T-cell (primary cell): ENCODE measurements around the gene TRIP6. TPM values are rescaled to one million over a fixed set of nuclear protein-coding genes. Genes with fewer than 3 reads are reported as not detected.

Experiments
- ATAC-seq, 4 experiments: fragments of 200-7000 bp in 3 of 4; fragments of 150-1000 bp in 1 of 4; cut with Tn5 transposase; replicated peaks in 1 of 4; 1 replicate in 3 of 4; 2 replicates in 1 of 4; pipeline ENCODE4 v1.10.0; 2021; ENCODE audit warnings: moderate library complexity in 3 of 4, mild to moderate bottlenecking in 2 of 4, moderate number of reproducible peaks in 1 of 4
- CTCF ChIA-PET, 2 donors: fragments of 300-600 bp; sonication (Branson Sonifier 250); formaldehyde crosslinking; loops; one replicate each; lab custom pipeline; 2022; ENCODE audit warnings: antibody characterized with exemption in 2 of 2; lab: Charles Lee
- POLR2A ChIA-PET, 2 donors: fragments of 300-600 bp; sonication (Branson Sonifier 250); formaldehyde crosslinking; loops; one replicate each; lab custom pipeline; 2022; ENCODE audit warnings: antibody characterized with exemption in 2 of 2; lab: Charles Lee
- DNase-seq, 35 experiments: peaks; one replicate each; pipeline versions ENCODE4 v3.0.0 to v3.0.0-alpha.2; 2013 to 2023
- H3K27ac ChIP-seq: one replicate; pipeline ENCODE4 v1.5.1; 2013; ENCODE audit warnings: low read length
- H3K27me3 ChIP-seq, 2 experiments: replicated peaks in 1 of 2; 1 replicate in 1 of 2; 2 replicates in 1 of 2; pipeline versions ENCODE4 v1.6.1 to v1.7.0; 2013; ENCODE audit warnings: low read length in 1 of 2, mixed read lengths in 1 of 2; ENCODE audit not compliant: control insufficient read depth in 2 of 2, insufficient read depth in 2 of 2; ENCODE audit errors: extremely low read depth in 1 of 2
- H3K36me3 ChIP-seq, 2 donors: 1 replicate in 1 of 2; 2 replicates in 1 of 2; pipeline versions ENCODE4 v1.6.1 to v1.7.0; 2013; ENCODE audit warnings: low read length in 1 of 2; ENCODE audit not compliant: control insufficient read depth in 2 of 2, insufficient read depth in 1 of 2; ENCODE audit errors: extremely low read depth in 1 of 2
- H3K4me1 ChIP-seq, 2 experiments: 1 replicate in 1 of 2; 2 replicates in 1 of 2; pipeline versions ENCODE4 v1.6.1 to v1.7.0; 2013; ENCODE audit warnings: low read length in 2 of 2, mixed read lengths in 1 of 2; ENCODE audit not compliant: insufficient read depth in 2 of 2, control insufficient read depth in 1 of 2; ENCODE audit errors: extremely low read depth in 1 of 2
- H3K4me3 ChIP-seq, 2 donors: 1 replicate in 1 of 2; 2 replicates in 1 of 2; pipeline versions ENCODE4 v1.5.1 to v1.7.0; 2013; ENCODE audit warnings: mild to moderate bottlenecking in 2 of 2, low read length in 1 of 2, moderate library complexity in 1 of 2; ENCODE audit not compliant: control insufficient read depth in 1 of 2; ENCODE audit errors: extremely low read depth in 1 of 2
- H3K9me3 ChIP-seq: 2 replicates; pipeline ENCODE4 v1.7.0; 2013
- H3K27ac Mint-ChIP-seq, 2 donors: one replicate each; pipeline ENCODE4 v1.8.0; 2020 to 2021; ENCODE audit warnings: mild to moderate bottlenecking in 2 of 2, mixed read lengths in 2 of 2
- H3K27me3 Mint-ChIP-seq, 2 donors: one replicate each; pipeline ENCODE4 v1.8.0; 2021 to 2022; ENCODE audit warnings: mixed read lengths in 2 of 2
- H3K36me3 Mint-ChIP-seq: one replicate; pipeline ENCODE4 v1.8.0; 2021; ENCODE audit warnings: mixed read lengths
- H3K4me1 Mint-ChIP-seq, 3 donors: one replicate each; pipeline ENCODE4 v1.8.0; 2020 to 2022; ENCODE audit warnings: mixed read lengths in 3 of 3, mild to moderate bottlenecking in 1 of 3
- H3K4me3 Mint-ChIP-seq, 3 donors: one replicate each; pipeline ENCODE4 v1.8.0; 2020 to 2022; ENCODE audit warnings: mild to moderate bottlenecking in 3 of 3, mixed read lengths in 3 of 3, moderate library complexity in 3 of 3
- H3K9me3 Mint-ChIP-seq, 3 donors: one replicate each; pipeline ENCODE4 v1.8.0; 2020 to 2022; ENCODE audit warnings: mixed read lengths in 3 of 3
- WGBS: methylation state at CpG from one replicate; pipeline ENCODE4 v1.1.5; 2013; ENCODE audit warnings: missing lambda C conversion rate; ENCODE audit not compliant: insufficient coverage; 5-methylcytosine and 5-hydroxymethylcytosine counted together
- total RNA-seq, 35 experiments: library from RNA in 6 of 35; stranded (reverse) in 6 of 35; fragments of 120-200 nt in 1 of 35; gene quantifications; one replicate each; pipeline versions ENCODE4 v1.2.1 to v1.2.4 and lab custom pipeline; 2013 to 2026

The TRIP6 gene
- total RNA-seq, 5 donors from 2014 or later (not counting 1 experiment from before 2014, with no cell fraction given): 5.6 to 14.6 (median 8.8) TPM

DNA sequence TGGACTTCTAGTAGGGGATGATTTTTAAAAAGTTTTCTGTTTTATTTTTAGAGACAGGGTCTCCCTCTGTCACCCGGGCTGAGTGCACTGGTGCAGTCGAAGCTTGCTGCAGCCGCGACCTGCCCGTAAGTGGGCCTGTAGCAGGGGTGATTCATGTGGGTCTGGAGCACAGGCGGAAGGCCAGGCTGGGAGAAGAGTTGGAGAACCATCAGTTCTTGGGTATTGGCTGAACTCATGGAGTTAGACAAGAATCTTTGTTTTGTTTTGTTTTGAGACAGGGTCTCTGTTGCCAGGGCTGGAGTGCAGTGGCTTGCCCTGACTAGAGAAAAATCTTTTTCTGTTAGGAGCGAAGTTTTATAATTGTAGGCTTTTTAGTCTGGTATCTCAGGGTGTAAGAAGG is 13.5 kb downstream of the TRIP6 start:
- 88% methylated on average over 7 of the region's 7 CpGs for WGBS
- Mint-ChIP-seq H3K9me3 (no peaks in the 10 kb centered on the region), H3K4me1 (peaks cover 52 to 62% (median 58%) of the 10 kb centered on the region in 3 donors), H3K27ac (no peak overlapping the region), H3K4me3 (no peak overlapping the region), H3K36me3 (peaks cover 56% of the 10 kb centered on the region), H3K27me3 (no peaks in the 10 kb centered on the region)
- CTCF ChIA-PET: no interaction called here
- DNase-seq (no peak), ATAC-seq (no peak)
- no peaks in the 10 kb centered on the region for H3K9me3 ChIP-seq
- peaks cover 6 to 52% of the 10 kb centered on the region in 2 experiments for H3K4me1 ChIP-seq
- H3K27ac ChIP-seq: no peak overlapping the region
- POLR2A ChIA-PET: no interaction called here
- no peaks in the 10 kb centered on the region for H3K27me3 ChIP-seq
- H3K4me3 ChIP-seq: no peak overlapping the region
- peaks cover 21 to 71% of the 10 kb centered on the region in 2 donors for H3K36me3 ChIP-seq

DNA sequence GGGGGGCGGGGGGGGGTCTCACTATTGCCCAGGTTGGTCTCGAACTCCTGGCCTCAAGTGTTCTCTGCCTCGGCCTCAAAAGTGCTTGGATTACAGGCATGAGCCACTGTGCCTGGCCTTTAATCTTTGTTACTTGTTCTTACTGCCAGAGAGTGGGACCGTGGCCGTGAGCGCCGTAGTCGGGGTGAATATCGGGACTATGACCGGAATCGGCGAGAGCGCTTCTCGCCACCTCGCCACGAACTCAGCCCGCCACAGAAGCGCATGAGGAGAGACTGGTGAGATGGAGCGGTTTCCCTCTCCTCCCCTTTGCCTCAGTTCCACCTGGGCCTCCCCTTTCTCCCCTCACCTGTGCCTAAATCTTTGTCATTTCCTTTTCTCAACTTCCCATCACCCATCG is 13.9 kb downstream of the TRIP6 start:
- Histone ChIP-seq H3K4me3 (no peak overlapping the region), H3K27ac (no peak overlapping the region), H3K27me3 (no peaks in the 10 kb centered on the region), H3K4me1 (peaks cover 6 to 52% of the 10 kb centered on the region in 2 experiments), H3K36me3 (peaks cover 26 to 76% of the 10 kb centered on the region in 2 donors), H3K9me3 (no peaks in the 10 kb centered on the region)
- ATAC-seq (no peak), DNase-seq (no peak)
- no peaks in the 10 kb centered on the region for H3K9me3 Mint-ChIP-seq
- POLR2A ChIA-PET: no interaction called here
- H3K27ac Mint-ChIP-seq: no peak overlapping the region
- H3K4me3 Mint-ChIP-seq: no peak overlapping the region
- H3K36me3 Mint-ChIP-seq: peaks cover 59% of the 10 kb centered on the region
- CTCF ChIA-PET: no interaction called here
- no peaks in the 10 kb centered on the region for H3K27me3 Mint-ChIP-seq
- WGBS: 96% methylated on average over 10 of the region's 20 CpGs
- peaks cover 49 to 63% (median 53%) of the 10 kb centered on the region in 3 donors for H3K4me1 Mint-ChIP-seq

DNA sequence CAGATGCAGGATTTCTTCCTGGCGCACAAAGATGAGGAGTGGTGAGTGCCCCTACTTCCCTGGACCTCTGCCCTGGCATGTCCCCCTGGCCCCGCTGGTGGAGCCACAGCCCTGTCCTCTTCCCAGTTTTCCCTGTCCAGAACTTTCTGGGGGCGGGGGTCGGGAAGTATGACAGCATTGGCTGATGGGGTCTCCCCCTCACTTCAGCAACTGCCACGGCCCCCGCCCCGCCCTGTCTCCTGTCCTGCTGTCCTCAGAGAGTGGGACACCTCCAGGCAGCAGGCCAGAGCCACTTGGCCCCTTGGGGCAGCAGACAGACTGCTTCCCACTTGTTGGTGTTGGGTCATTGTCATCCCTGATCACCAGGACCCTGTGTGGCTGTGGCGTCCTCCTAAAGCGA is 15.0 kb downstream of the TRIP6 start:
- H3K4me3 Mint-ChIP-seq: no peak overlapping the region
- no peaks in the 10 kb centered on the region for H3K9me3 Mint-ChIP-seq
- H3K4me1 Mint-ChIP-seq: peaks cover 48 to 61% (median 51%) of the 10 kb centered on the region in 3 donors
- WGBS: 98% methylated on average over 6 of the region's 9 CpGs
- DNase-seq (no peak), ATAC-seq (no peak)
- Histone ChIP-seq H3K4me3 (no peak overlapping the region), H3K4me1 (peaks cover 3 to 52% of the 10 kb centered on the region in 2 experiments), H3K27me3 (no peaks in the 10 kb centered on the region), H3K9me3 (no peaks in the 10 kb centered on the region), H3K27ac (no peak overlapping the region), H3K36me3 (peaks cover 31 to 81% of the 10 kb centered on the region in 2 donors)
- peaks cover 64% of the 10 kb centered on the region for H3K36me3 Mint-ChIP-seq
- POLR2A ChIA-PET: no interaction called here
- H3K27me3 Mint-ChIP-seq: no peaks in the 10 kb centered on the region
- CTCF ChIA-PET: no interaction called here
- no peak overlapping the region for H3K27ac Mint-ChIP-seq

DNA sequence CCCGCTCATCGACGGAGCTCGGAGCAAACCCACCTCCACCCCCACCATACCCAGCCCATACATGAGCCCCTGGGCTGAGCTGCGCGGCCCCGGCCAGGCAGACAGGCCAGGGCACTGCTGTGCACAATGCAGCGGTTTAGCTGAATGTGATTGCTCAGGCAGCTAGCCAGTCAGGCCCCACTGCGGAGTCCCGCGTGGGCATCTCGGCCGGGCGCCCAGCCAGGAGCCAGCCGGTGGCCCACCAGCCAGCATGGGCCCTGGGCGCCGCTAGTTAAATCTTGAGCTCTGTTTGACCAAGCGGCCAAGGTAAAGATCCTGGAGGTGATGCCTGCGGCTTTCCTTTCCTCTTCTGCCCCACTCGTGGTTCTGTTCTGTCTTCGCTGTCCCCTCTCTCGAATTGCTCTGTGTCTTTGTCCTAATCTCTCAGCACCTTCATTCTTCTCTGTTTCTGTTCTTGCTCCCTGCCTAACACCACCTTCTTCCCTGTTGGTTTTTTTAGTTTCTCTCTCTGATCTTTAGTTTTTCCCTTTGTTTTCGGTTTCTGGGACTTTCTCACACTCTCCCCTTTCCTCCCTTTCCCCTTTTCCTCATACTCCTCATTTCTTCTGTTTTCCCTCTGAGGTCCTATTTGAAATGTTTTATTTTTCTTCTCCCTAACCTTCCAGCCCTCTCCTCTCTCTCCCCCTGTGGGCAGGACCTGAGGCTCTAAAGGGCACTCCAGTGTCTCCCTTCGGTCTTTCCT is 15.8 kb downstream of the TRIP6 start:
- H3K9me3 Mint-ChIP-seq: no peaks in the 10 kb centered on the region
- no peak for ATAC-seq
- H3K4me1 ChIP-seq: peaks cover 7 to 54% of the 10 kb centered on the region in 2 experiments
- no peak overlapping the region for H3K4me3 Mint-ChIP-seq
- H3K36me3 Mint-ChIP-seq: peaks cover 71% of the 10 kb centered on the region
- no peaks in the 10 kb centered on the region for H3K9me3 ChIP-seq
- H3K27ac ChIP-seq: no peak overlapping the region
- WGBS: 96% methylated on average over 21 of the region's 24 CpGs
- peaks cover 33 to 80% of the 10 kb centered on the region in 2 donors for H3K36me3 ChIP-seq
- POLR2A ChIA-PET: no interaction called here
- H3K27me3 ChIP-seq: no peaks in the 10 kb centered on the region
- no peaks in the 10 kb centered on the region for H3K27me3 Mint-ChIP-seq
- peaks cover 50 to 63% (median 56%) of the 10 kb centered on the region in 3 donors for H3K4me1 Mint-ChIP-seq
- no peak for DNase-seq
- CTCF ChIA-PET: no interaction called here
- H3K4me3 ChIP-seq: no peak overlapping the region
- H3K27ac Mint-ChIP-seq: peak overlapping the region in 1 of 2 donors; percentile 31

DNA sequence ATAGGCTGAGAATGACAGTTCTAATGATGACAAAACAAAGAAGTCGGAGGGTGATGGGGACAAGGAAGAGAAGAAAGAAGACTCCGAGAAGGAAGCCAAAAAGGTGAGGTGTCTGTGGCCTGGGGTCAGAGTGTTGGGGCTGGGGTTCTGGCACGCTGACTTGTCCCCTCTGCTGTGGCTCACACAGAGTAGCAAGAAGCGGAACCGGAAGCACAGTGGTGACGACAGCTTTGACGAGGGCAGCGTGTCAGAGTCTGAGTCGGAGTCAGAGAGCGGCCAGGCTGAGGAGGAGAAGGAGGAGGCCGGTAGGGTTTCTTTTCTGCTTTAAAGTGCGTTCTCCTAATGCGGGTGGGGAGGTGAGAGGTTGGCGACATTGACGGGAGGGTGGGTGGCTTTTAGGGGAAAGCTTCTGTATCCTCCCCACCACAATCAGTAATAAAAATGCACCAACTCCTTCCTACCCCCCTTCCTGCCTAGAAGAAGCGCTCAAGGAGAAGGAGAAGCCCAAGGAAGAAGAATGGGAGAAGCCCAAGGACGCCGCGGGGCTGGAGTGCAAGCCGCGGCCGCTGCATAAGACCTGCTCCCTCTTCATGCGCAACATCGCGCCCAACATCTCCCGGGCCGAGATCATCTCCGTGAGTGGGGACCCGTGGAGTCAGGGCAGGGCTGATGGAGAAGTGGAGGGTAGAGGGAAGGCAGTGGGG is 17.7 kb downstream of the TRIP6 start:
- no peak for ATAC-seq
- Histone ChIP-seq H3K36me3 (peaks cover 29 to 74% of the 10 kb centered on the region in 2 donors), H3K9me3 (no peaks in the 10 kb centered on the region), H3K4me3 (peak overlapping the region in 1 of 2 donors; percentile 19), H3K27me3 (no peaks in the 10 kb centered on the region), H3K4me1 (peaks cover 16 to 58% of the 10 kb centered on the region in 2 experiments), H3K27ac (peak overlapping the region; percentile 72)
- peaks cover 41 to 53% (median 45%) of the 10 kb centered on the region in 3 donors for H3K4me1 Mint-ChIP-seq
- WGBS: 91% methylated on average over 10 of the region's 29 CpGs
- peaks cover 70% of the 10 kb centered on the region for H3K36me3 Mint-ChIP-seq
- H3K27me3 Mint-ChIP-seq: no peaks in the 10 kb centered on the region
- H3K4me3 Mint-ChIP-seq: peak overlapping the region; percentile 32 to 55 (median 44)
- peak overlapping the region; percentile 69 for H3K27ac Mint-ChIP-seq
- peak in 27 of 35 experiments; percentile 30 to 79 (median 51) for DNase-seq
- ChIA-PET POLR2A (interaction anchor here in 1 of 2 donors (1.2 kb wide), 1 partner anchor 10 kb away, joined by 3 read pairs; the partner anchor contains the start of gene SRRT), CTCF (no interaction called here)
- H3K9me3 Mint-ChIP-seq: no peaks in the 10 kb centered on the region

DNA sequence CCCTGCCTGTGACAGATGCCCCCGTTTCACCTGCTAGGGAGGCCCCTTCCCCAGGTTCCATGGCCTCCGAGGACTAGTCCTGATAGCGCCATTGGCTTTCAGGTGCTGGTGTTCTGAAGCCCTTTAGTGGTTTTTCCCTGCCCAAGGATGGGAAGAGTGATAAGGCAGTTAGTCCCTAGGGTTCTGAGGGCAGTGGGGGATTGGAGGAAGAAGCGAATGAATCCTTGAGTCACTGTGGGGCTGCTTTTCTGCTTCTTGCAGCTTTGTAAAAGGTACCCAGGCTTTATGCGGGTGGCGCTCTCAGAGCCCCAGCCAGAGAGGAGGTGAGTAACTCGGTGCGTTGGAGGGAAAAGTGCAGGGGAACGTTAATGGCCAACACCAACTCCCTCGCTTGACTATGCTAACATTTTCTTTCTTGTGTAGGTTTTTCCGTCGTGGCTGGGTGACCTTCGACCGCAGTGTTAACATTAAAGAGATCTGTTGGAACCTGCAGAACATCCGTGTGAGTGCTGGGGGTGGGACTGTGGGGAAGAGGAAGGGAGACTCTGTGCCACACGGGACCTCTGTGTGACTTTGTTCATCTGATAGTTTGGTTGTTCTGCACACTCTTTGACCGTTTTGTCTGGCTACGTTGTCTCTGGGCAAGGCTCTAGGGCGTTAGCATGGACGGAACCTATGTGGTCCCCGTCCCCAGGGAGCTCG is 18.4 kb downstream of the TRIP6 start:
- H3K9me3 Mint-ChIP-seq: no peaks in the 10 kb centered on the region
- no peak for ATAC-seq
- Histone ChIP-seq H3K27ac (peak overlapping the region; percentile 72), H3K36me3 (peaks cover 26 to 71% of the 10 kb centered on the region in 2 donors), H3K9me3 (no peaks in the 10 kb centered on the region), H3K4me3 (no peak overlapping the region), H3K4me1 (peaks cover 16 to 61% of the 10 kb centered on the region in 2 experiments), H3K27me3 (peaks cover 0 to 6% of the 10 kb centered on the region in 2 experiments)
- H3K4me1 Mint-ChIP-seq: peaks cover 37 to 55% (median 44%) of the 10 kb centered on the region in 3 donors
- peak overlapping the region; percentile 63 to 71 for H3K27ac Mint-ChIP-seq
- DNase-seq: no peak
- peaks cover under 1% of the 10 kb centered on the region in 2 donors for H3K27me3 Mint-ChIP-seq
- ChIA-PET CTCF (no interaction called here), POLR2A (interaction anchor here in 1 of 2 donors (1.2 kb wide), 1 partner anchor 11 kb away, joined by 3 read pairs; the partner anchor contains the start of gene SRRT)
- peaks cover 66% of the 10 kb centered on the region for H3K36me3 Mint-ChIP-seq
- H3K4me3 Mint-ChIP-seq: peak overlapping the region in 1 of 3 donors; percentile 79
- WGBS: 73% methylated on average over 18 of the region's 22 CpGs
